Peyer's patch (tissue), 4 donors: ENCODE data around the gene SLC25A21. TPM values are rescaled to one million over a fixed set of nuclear protein-coding genes. Genes with fewer than 3 reads are reported as not detected.

Experiments
- DNase-seq, 3 donors: peaks; one replicate each; pipeline ENCODE4 v3.0.0-alpha.2; 2017 to 2019
- H3K27ac ChIP-seq, 4 donors: fragments of 200-600 bp; sonication (generic); one replicate each; pipeline ENCODE4 v1.5.1; 2016 to 2019
- H3K27me3 ChIP-seq, 2 donors: fragments of 200-600 bp; sonication (generic); one replicate each; pipeline ENCODE4 v1.5.1; 2019
- H3K36me3 ChIP-seq, 3 donors: fragments of 200-600 bp; sonication (generic); one replicate each; pipeline ENCODE4 v1.5.1; 2016 to 2019
- H3K4me1 ChIP-seq, 4 donors: fragments of 200-600 bp; sonication (generic); one replicate each; pipeline ENCODE4 v1.5.1; 2016 to 2019
- H3K4me3 ChIP-seq, 4 donors: fragments of 200-600 bp; sonication (generic); 1 replicate in 3 of 4; 2 replicates in 1 of 4; pipeline ENCODE4 v1.5.1; 2016 to 2019; ENCODE audit warnings: mild to moderate bottlenecking in 1 of 4
- H3K9me3 ChIP-seq, 4 donors: fragments of 200-600 bp; sonication (generic); one replicate each; pipeline ENCODE4 v1.5.1; 2016 to 2019; ENCODE audit warnings: mild to moderate bottlenecking in 1 of 4
- POLR2A ChIP-seq, 2 donors: fragments of 450-650 bp; IDR thresholded peaks; one replicate each; pipeline ENCODE4 v1.5.1; 2017; ENCODE audit warnings: antibody characterized with exemption in 2 of 2, mild to moderate bottlenecking in 2 of 2, moderate library complexity in 2 of 2
- total RNA-seq, 4 donors: library from RNA; depleted of rRNA; stranded (reverse); fragments of >200 nt; gene quantifications; one replicate each; pipeline ENCODE4 v1.1.0, GENCODE V29; 2016
- TF ChIP-seq, protein P1 (sequence below), 6 experiments: fragments of 450-650 bp in 4 of 6; fragments of 200-600 bp in 2 of 6; sonication (generic) in 1 of 6; IDR thresholded peaks; one replicate each; pipeline ENCODE4 v1.5.1; 2017 to 2019; ENCODE audit warnings: antibody characterized with exemption in 6 of 6, mild to moderate bottlenecking in 3 of 6, moderate library complexity in 1 of 6

Gene SLC25A21
- total RNA-seq, 4 donors from 2014 or later, result 0.70 to 1.6 TPM; not detected in 2

DNA sequence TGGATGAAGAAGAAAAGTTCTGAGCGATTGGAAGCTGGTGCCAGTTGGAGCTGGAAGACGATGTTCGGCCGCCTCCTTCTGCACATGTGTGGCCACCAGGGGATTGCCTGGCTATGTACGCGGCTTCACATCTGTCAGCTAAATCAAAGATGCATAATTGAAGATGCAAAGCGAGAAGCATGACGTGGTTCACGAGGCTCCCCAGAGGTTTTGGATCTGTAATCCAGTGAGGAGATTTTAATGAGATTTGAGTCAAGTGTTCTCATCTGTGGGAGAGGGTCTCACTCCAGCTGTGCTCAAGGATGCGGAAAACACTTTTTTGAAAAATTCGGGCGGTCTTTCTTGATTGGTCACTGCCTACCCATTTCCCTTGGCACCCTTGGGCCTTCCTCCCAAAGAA lies 416.2 kb downstream of the SLC25A21 start:
- no peaks in the 10 kb centered on the region for H3K9me3 ChIP-seq
- H3K4me1 ChIP-seq, result no peaks in the 10 kb centered on the region
- H3K36me3 ChIP-seq, result no peaks in the 10 kb centered on the region
- H3K27me3 ChIP-seq, result no peaks in the 10 kb centered on the region
- H3K4me3 ChIP-seq, result no peak overlapping the region
- no peak for TF ChIP-seq POLR2A (IDR thresholded peaks at IDR 0.05)
- TF ChIP-seq, protein P1, sequence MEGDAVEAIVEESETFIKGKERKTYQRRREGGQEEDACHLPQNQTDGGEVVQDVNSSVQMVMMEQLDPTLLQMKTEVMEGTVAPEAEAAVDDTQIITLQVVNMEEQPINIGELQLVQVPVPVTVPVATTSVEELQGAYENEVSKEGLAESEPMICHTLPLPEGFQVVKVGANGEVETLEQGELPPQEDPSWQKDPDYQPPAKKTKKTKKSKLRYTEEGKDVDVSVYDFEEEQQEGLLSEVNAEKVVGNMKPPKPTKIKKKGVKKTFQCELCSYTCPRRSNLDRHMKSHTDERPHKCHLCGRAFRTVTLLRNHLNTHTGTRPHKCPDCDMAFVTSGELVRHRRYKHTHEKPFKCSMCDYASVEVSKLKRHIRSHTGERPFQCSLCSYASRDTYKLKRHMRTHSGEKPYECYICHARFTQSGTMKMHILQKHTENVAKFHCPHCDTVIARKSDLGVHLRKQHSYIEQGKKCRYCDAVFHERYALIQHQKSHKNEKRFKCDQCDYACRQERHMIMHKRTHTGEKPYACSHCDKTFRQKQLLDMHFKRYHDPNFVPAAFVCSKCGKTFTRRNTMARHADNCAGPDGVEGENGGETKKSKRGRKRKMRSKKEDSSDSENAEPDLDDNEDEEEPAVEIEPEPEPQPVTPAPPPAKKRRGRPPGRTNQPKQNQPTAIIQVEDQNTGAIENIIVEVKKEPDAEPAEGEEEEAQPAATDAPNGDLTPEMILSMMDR (IDR thresholded peaks at IDR 0.05), result no peak
- no peak for DNase-seq
- H3K27ac ChIP-seq, result no peak overlapping the region

DNA sequence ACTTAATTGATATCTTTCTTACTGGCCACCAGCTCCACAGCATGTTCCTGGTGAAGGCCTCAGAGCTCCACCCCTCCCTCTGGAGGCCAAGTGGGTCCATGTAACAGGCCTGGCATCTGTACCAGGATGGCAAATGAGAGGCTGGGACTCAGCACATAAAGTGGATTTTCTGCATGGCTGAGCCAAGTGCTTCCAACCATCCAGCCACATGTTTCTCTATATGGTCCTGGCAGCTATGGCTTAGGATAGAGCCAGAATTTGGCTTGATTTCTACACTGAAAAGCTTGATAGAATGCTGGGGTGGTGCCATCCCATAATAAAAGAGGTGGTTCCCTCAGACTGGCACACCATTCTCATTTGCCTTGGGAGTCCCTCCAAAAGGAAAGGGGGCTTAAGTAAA lies 416.6 kb downstream of the SLC25A21 start:
- Histone ChIP-seq H3K27ac (no peak overlapping the region), H3K9me3 (no peaks in the 10 kb centered on the region), H3K4me1 (no peaks in the 10 kb centered on the region), H3K27me3 (no peaks in the 10 kb centered on the region), H3K36me3 (no peaks in the 10 kb centered on the region), H3K4me3 (no peak overlapping the region)
- no peak for DNase-seq
- TF ChIP-seq POLR2A (IDR thresholded peaks at IDR 0.05), result no peak
- TF ChIP-seq, protein P1 (IDR thresholded peaks at IDR 0.05), result no peak

- H3K4me3 ChIP-seq, result no peak overlapping the region
- no peak overlapping the region for H3K27ac ChIP-seq
- no peaks in the 10 kb centered on the region for H3K9me3 ChIP-seq
- DNase-seq, result no peak
- H3K27me3 ChIP-seq, result no peaks in the 10 kb centered on the region
- no peaks in the 10 kb centered on the region for H3K36me3 ChIP-seq
- no peaks in the 10 kb centered on the region for H3K4me1 ChIP-seq
- no peak for TF ChIP-seq POLR2A (IDR thresholded peaks at IDR 0.05)
- TF ChIP-seq, protein P1 (IDR thresholded peaks at IDR 0.05), result no peak
Measured at GRCh38 chr14:36751920-36752319, 420.5 kb downstream of the SLC25A21 start.

DNA sequence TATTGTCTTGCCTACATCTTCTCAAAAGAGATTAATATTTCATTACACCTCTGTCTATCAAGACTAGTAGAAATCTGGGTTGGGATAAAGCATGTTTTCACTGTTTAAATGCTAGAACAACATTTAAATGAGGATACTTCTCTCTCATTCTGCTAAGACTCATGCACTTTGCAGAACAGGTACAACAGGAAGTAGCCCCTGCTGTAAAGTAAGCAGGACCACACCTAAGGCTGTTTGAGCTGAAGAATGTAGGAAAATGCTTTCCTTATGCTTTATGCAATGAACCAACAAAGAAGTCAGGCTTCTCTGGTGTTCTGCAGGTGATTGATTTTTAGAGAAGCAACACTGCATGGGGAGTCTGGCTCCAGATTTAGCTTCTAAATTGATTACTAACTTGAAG lies 421.3 kb downstream of the SLC25A21 start:
- TF ChIP-seq, protein P1 (IDR thresholded peaks at IDR 0.05), result no peak
- no peak for TF ChIP-seq POLR2A (IDR thresholded peaks at IDR 0.05)
- no peak overlapping the region for H3K27ac ChIP-seq
- DNase-seq, result no peak

DNA sequence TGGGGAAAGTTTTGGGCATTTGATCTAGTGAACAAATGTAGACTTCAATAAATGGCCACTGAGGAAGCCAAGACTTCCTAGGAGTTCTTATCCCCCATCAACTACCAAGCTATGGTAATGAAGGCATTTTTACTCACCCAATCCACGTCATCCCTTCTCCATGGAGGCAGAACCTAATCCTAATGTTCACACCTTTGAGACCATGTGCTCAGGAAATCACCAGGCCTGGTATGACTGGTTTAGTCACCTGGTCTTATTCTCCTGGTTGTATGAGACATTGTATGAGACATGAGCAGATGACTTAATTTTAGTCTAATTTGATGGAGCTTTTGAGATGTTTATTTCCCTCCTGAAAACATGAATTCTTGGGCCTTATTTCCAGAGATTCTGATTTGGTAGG lies 422.2 kb downstream of the SLC25A21 start:
- Histone ChIP-seq H3K36me3 (no peaks in the 10 kb centered on the region), H3K4me3 (no peak overlapping the region), H3K4me1 (no peaks in the 10 kb centered on the region), H3K9me3 (no peaks in the 10 kb centered on the region), H3K27me3 (no peaks in the 10 kb centered on the region), H3K27ac (no peak overlapping the region)
- DNase-seq, result no peak
- no peak for TF ChIP-seq POLR2A (IDR thresholded peaks at IDR 0.05)
- TF ChIP-seq, protein P1 (IDR thresholded peaks at IDR 0.05), result no peak

More for the DNA sequence above, 421.3 kb downstream of the SLC25A21 start:
- Histone ChIP-seq H3K27me3 (no peaks in the 10 kb centered on the region), H3K4me3 (no peak overlapping the region), H3K36me3 (no peaks in the 10 kb centered on the region), H3K4me1 (no peaks in the 10 kb centered on the region), H3K9me3 (no peaks in the 10 kb centered on the region)

- no peaks in the 10 kb centered on the region for H3K27me3 ChIP-seq
- no peak overlapping the region for H3K27ac ChIP-seq
- TF ChIP-seq, protein P1 (IDR thresholded peaks at IDR 0.05), result no peak
- no peak for TF ChIP-seq POLR2A (IDR thresholded peaks at IDR 0.05)
- no peaks in the 10 kb centered on the region for H3K4me1 ChIP-seq
- no peak for DNase-seq
- H3K9me3 ChIP-seq, result no peaks in the 10 kb centered on the region
- H3K4me3 ChIP-seq, result no peak overlapping the region
- H3K36me3 ChIP-seq, result no peaks in the 10 kb centered on the region
Measured at GRCh38 chr14:36748610-36749213, 423.7 kb downstream of the SLC25A21 start.
